ENCODE data around the gene FAM180A.

The FAM180A gene

GRCh38 chr7:135687466-135687865 is 61.1 kb downstream of the FAM180A start:
- DNase-seq: no peak
- Histone ChIP-seq H3K4me3 (no peak overlapping the region), H3K9me3 (no peaks in the 10 kb centered on the region), H3K36me3 (peaks cover 9 to 25% (median 25%) of the 10 kb centered on the region in 3 donors), H3K4me1 (peaks cover 0 to 12% (median 8%) of the 10 kb centered on the region in 4 donors), H3K27ac (no peak overlapping the region), H3K27me3 (no peaks in the 10 kb centered on the region)
- intact Hi-C loops (cut with DNase I; ENCODE audit: low total_unique reads): no loop called here
- no peak for TF ChIP-seq CTCF (IDR thresholded peaks at IDR 0.05)

DNA sequence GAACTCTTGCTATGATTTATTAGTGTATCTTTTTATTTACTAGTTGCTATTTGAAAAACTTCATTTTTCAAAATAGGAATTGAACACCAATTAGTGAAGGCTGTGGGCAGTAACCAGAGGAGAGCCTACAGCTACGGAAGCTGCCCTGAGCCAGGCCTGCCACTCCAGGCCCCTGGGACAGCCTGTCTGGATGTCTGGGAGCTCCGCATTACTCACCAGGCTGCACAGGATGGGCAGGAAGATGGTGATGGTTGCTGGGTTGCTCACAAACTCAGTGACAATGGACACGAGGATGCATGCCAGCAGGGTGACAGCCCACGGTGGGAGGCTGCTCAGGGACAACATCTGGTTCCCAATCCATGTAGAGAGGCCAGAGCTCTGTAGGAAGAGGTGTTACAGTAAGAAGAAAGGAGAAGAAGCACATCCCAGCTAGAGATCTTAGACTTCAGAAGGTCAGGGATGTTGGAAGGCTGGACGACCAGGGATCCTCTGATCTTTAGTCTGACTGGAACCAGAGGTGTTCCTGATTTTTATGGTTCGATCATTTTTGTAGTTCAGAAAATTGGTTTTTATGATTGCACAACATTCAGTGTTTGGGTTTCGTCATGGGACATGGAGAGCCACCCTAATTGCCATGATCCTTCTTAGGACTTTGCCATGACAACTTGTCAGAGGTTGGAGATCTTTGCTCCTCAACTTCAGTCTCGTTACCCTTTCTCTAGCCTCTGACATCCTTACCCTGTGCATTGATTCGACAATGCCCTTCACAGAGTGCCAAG is 63.1 kb downstream of the FAM180A start:
- Histone ChIP-seq H3K27ac (no peak overlapping the region), H3K27me3 (no peaks in the 10 kb centered on the region), H3K36me3 (peaks cover 9 to 13% (median 11%) of the 10 kb centered on the region in 3 donors), H3K4me1 (peaks cover 0 to 21% (median 16%) of the 10 kb centered on the region in 4 donors), H3K4me3 (no peak overlapping the region), H3K9me3 (no peaks in the 10 kb centered on the region)
- no peak for DNase-seq
- TF ChIP-seq CTCF (IDR thresholded peaks at IDR 0.05): no peak
- intact Hi-C loops (cut with DNase I; ENCODE audit: low total_unique reads): no loop called here

GRCh38 chr7:135684699-135685098 is 63.9 kb downstream of the FAM180A start:
- Histone ChIP-seq H3K9me3 (no peaks in the 10 kb centered on the region), H3K27me3 (no peaks in the 10 kb centered on the region), H3K4me3 (no peak overlapping the region), H3K27ac (no peak overlapping the region), H3K36me3 (peaks cover 9 to 13% (median 10%) of the 10 kb centered on the region in 3 donors), H3K4me1 (peaks cover 0 to 22% (median 16%) of the 10 kb centered on the region in 4 donors)
- DNase-seq: no peak
- no peak for TF ChIP-seq CTCF (IDR thresholded peaks at IDR 0.05)
- intact Hi-C loops (cut with DNase I; ENCODE audit: low total_unique reads): no loop called here

- peaks cover 0 to 27% (median 16%) of the 10 kb centered on the region in 4 donors for H3K4me1 ChIP-seq
- no peak overlapping the region for H3K4me3 ChIP-seq
- no peaks in the 10 kb centered on the region for H3K9me3 ChIP-seq
- H3K27ac ChIP-seq: no peak overlapping the region
- intact Hi-C loops (cut with DNase I; ENCODE audit: low total_unique reads): no loop called here
- no peaks in the 10 kb centered on the region for H3K27me3 ChIP-seq
- H3K36me3 ChIP-seq: peaks cover 4 to 13% (median 7%) of the 10 kb centered on the region in 3 donors
- TF ChIP-seq CTCF (IDR thresholded peaks at IDR 0.05): no peak
- no peak for DNase-seq
Observed at GRCh38 chr7:135684136-135684535, 64.5 kb downstream of the FAM180A start.

- DNase-seq: no peak
- intact Hi-C loops (cut with DNase I; ENCODE audit: low total_unique reads): no loop called here
- no peaks in the 10 kb centered on the region for H3K9me3 ChIP-seq
- peaks cover 0 to 13% (median 7%) of the 10 kb centered on the region in 3 donors for H3K36me3 ChIP-seq
- no peak overlapping the region for H3K27ac ChIP-seq
- no peaks in the 10 kb centered on the region for H3K27me3 ChIP-seq
- H3K4me3 ChIP-seq: no peak overlapping the region
- TF ChIP-seq CTCF (IDR thresholded peaks at IDR 0.05): no peak
- H3K4me1 ChIP-seq: peaks cover 0 to 27% (median 19%) of the 10 kb centered on the region in 4 donors
Observed at GRCh38 chr7:135683609-135684008, 65.0 kb downstream of the FAM180A start.
